GM19238 (cell line): Measurements from ENCODE around the gene PARD3.

Experiments used
- DNase-seq: peaks from one replicate; pipeline ENCODE4 v3.0.0; 2011; ENCODE audit warnings: low spot score; ENCODE audit not compliant: insufficient read length

The PARD3 gene

GRCh38 chr10:34148305-34148657, 666.8 kb downstream of the PARD3 start:
- DNase-seq = no peak

- DNase-seq = no peak
These were observed 667.3 kb downstream of the PARD3 start for GRCh38 chr10:34147641-34148304.

- DNase-seq = no peak
These were observed 669.4 kb downstream of the PARD3 start for GRCh38 chr10:34145715-34146114.

GRCh38 chr10:34143466-34143865, 671.6 kb downstream of the PARD3 start:
- DNase-seq = no peak

GRCh38 chr10:34141032-34141680, 673.9 kb downstream of the PARD3 start:
- DNase-seq = no peak

- DNase-seq = no peak
These were observed 675.5 kb downstream of the PARD3 start for GRCh38 chr10:34139559-34139958.

GRCh38 chr10:34137955-34138354, 677.1 kb downstream of the PARD3 start:
- no peak for DNase-seq

GRCh38 chr10:34137201-34137600, 677.9 kb downstream of the PARD3 start:
- no peak for DNase-seq

- DNase-seq = no peak
These were observed 679.6 kb downstream of the PARD3 start for GRCh38 chr10:34135515-34135914.

GRCh38 chr10:34134602-34135001, 680.5 kb downstream of the PARD3 start:
- DNase-seq = no peak

GRCh38 chr10:34133406-34133805, 681.7 kb downstream of the PARD3 start:
- DNase-seq = no peak

- DNase-seq = no peak
These were observed 683.9 kb downstream of the PARD3 start for GRCh38 chr10:34131152-34131551.

GRCh38 chr10:34127676-34128075, 687.4 kb downstream of the PARD3 start:
- DNase-seq = no peak

- DNase-seq = no peak
These were observed 688.5 kb downstream of the PARD3 start for GRCh38 chr10:34126371-34127151.

GRCh38 chr10:34125702-34126101, 689.4 kb downstream of the PARD3 start:
- no peak for DNase-seq

GRCh38 chr10:34124522-34125035, 690.5 kb downstream of the PARD3 start:
- DNase-seq = no peak

GRCh38 chr10:34121781-34122622, 693.1 kb downstream of the PARD3 start:
- DNase-seq = no peak

GRCh38 chr10:34121125-34121753, 693.9 kb downstream of the PARD3 start:
- DNase-seq = no peak

- no peak for DNase-seq
These were observed 695.6 kb downstream of the PARD3 start for GRCh38 chr10:34119456-34119855.

- DNase-seq = no peak
These were observed 698.3 kb downstream of the PARD3 start for GRCh38 chr10:34116681-34117271.
